Subcutaneous preadipocyte (primary cell): Measurements from ENCODE around the gene SENP5. TPM values are rescaled to one million over a fixed set of nuclear protein-coding genes. Genes with fewer than 3 reads are reported as not detected.

Source experiments
- total RNA-seq: library from RNA; depleted of rRNA; stranded (reverse); fragments of >200 nt; gene quantifications from 2 replicates; pipeline ENCODE4 v1.2.3, GENCODE V29; 2012

SENP5 gene, protein sequence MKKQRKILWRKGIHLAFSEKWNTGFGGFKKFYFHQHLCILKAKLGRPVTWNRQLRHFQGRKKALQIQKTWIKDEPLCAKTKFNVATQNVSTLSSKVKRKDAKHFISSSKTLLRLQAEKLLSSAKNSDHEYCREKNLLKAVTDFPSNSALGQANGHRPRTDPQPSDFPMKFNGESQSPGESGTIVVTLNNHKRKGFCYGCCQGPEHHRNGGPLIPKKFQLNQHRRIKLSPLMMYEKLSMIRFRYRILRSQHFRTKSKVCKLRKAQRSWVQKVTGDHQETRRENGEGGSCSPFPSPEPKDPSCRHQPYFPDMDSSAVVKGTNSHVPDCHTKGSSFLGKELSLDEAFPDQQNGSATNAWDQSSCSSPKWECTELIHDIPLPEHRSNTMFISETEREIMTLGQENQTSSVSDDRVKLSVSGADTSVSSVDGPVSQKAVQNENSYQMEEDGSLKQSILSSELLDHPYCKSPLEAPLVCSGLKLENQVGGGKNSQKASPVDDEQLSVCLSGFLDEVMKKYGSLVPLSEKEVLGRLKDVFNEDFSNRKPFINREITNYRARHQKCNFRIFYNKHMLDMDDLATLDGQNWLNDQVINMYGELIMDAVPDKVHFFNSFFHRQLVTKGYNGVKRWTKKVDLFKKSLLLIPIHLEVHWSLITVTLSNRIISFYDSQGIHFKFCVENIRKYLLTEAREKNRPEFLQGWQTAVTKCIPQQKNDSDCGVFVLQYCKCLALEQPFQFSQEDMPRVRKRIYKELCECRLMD
- 27.6 and 40.5 TPM in 2 replicates for total RNA-seq

DNA sequence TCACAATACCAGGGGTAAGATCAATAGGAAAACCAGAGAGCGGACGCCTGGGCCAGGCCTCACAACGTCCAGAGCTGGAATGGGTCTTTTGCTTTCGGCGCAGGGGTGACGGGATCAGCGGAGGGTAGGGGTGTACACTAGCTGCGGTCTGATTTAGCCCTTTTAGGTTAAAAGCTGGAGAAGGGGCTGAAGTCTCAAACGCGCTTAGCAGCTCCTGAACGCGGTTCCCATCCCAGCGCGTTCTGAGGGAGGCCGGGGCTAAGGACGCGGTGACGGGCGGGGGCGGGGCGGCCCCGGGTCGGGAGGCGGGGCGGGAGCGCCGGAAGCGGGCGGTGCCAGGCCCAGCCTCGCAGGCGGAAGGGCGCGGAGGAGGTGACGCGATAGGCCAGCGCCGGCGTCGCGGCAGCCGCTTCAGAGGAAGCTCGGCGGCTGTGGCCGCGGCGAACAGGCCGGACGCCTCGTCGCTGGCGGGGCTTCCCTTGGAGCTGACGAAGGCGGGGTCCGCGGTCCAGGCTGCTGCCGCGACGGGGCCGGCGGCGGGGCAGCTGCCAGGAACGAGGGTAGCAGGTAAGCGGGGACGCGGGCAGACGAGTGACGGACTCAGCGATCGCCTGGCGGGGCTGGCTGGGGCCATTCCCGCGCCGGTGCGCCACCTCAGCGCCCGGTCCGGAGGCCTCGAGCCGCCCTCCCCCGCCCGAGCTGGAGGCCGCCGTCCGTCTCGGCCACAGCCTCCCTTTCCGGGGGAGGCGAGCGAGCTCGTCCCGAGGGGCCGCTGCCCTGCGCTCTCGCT, at the start of gene SENP5:
Gene SENP5, plus strand, starts transcription at position 414 of the 790 bp plus-strand sequence. CDS start 17,262 bp downstream, outside the sequence.

GRCh38 chr3:196942226-196942914, 74.7 kb downstream of the SENP5 start, which contains the start of gene NCBP2:
Gene NCBP2, minus strand, starts transcription at chr3:196942528. Its CDS starts 25 bp downstream, at chr3:196942503.

DNA sequence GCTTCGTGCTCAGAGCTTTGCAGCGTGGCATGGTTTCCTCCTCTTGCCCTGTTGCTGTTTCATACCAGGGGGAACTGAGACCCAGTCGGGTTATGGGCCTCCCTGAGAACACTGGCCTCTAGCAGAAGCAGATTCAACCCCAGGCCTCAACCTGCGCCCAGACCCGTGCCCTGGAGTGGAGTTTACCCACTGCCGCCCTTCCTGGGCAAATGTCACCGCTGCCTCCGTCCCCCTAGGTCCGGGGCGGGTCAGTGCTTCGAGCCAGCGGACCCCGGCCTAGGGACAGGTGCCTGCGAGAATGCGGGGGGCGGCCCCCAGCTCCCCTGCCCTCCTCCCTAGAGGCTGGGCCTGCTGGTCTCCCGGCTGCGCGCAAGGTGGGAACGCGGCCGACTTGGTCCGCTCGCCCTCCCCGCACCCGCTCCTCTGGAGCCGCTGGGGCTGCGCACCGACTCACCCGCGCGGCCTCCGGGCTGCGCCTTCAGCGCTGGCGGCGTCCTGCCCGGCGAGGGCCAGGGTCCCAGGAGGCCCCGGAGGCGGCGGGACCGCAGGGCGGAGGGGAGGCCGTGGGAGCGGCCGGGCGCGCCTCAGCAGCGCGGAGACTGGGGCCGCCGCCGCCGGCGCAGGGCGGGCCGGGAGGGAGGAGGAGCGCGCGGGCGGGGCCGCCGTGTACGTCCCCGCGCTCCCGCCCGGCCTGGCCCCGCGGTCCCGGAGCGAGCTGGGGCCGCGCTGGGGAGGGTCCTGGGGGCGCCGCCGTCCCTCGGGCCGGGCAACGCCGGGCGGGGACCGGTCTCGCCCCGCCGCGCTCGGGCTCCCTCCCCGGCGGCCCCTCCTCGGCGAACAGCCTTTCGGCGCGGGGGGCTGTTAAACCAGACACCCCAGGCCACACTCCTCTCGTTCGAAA, 100.8 kb downstream of the SENP5 start, which contains the start of gene PIGZ:
Gene PIGZ, minus strand, starts transcription at position 601 of the 901 bp plus-strand sequence. CDS start 16,802 bp downstream, outside the sequence.

Other genes starting within 250 kb of the SENP5 start
- 3.3 and 4.9 TPM in 2 replicates for gene NRROS, start 228.2 kb upstream of the SENP5 start, total RNA-seq
- 2.2 and 3.5 TPM in 2 replicates for gene CEP19, start 155.7 kb upstream of the SENP5 start, total RNA-seq
- 18.0 and 27.0 TPM in 2 replicates for gene PIGX, start 155.5 kb upstream of the SENP5 start, total RNA-seq
- 37.1 and 53.0 TPM in 2 replicates for gene PAK2, start 128.1 kb upstream of the SENP5 start, total RNA-seq
- gene NCBP2, start 74.6 kb downstream of the SENP5 start, total RNA-seq = 43.7 and 48.5 TPM in 2 replicates
- gene PIGZ, start 100.9 kb downstream of the SENP5 start, total RNA-seq = 1.8 and 3.3 TPM in 2 replicates
- gene MELTF, start 161.9 kb downstream of the SENP5 start, total RNA-seq = 4.5 and 7.3 TPM in 2 replicates